IMR-90 (cell line): ENCODE measurements around the gene SPDYE16.
"Not testable (repeated sequence)": the region's sequence is repeated elsewhere in the genome, so short reads cannot be mapped to it uniquely, and the experiment has no call there.

Experiments
- CEBPB ChIP-seq: IDR thresholded peaks from 2 replicates; pipeline ENCODE4 v1.6.1; 2012; ENCODE audit warnings: low read depth, low read length, improper control_type of control experiment
- CTCF ChIP-seq: conservative IDR thresholded peaks from 2 replicates; pipeline ENCODE4 v1.5.1; 2012; ENCODE audit warnings: mild to moderate bottlenecking, low read depth, low read length, improper control_type of control experiment
- ELK1 ChIP-seq: fragments of 150-350 bp; IDR thresholded peaks from 2 replicates; pipeline ENCODE4 v1.6.1; 2016; ENCODE audit warnings: low read depth, mild to moderate bottlenecking, low read length, moderate library complexity, borderline replicate concordance
- MXI1 ChIP-seq: IDR thresholded peaks from 2 replicates; pipeline ENCODE4 v1.6.1; 2012; ENCODE audit warnings: low read depth, mild to moderate bottlenecking, low read length, moderate library complexity, borderline replicate concordance
- RAD21 ChIP-seq: IDR thresholded peaks from 2 replicates; pipeline ENCODE4 v1.6.1; 2012; ENCODE audit warnings: low read length, improper control_type of control experiment
- RFX5 ChIP-seq: IDR thresholded peaks from 2 replicates; pipeline ENCODE4 v1.8.0; 2012; ENCODE audit warnings: low read depth, mild to moderate bottlenecking, low read length, moderate library complexity
- USF2 ChIP-seq: fragments of 150-350 bp; IDR thresholded peaks from 2 replicates; pipeline ENCODE4 v1.6.1; 2017; ENCODE audit warnings: mild to moderate bottlenecking, antibody characterized with exemption, low read length, low read depth

- TF ChIP-seq ELK1, CTCF, CEBPB, RAD21, USF2, RFX5, MXI1: not testable (repeated sequence)
Observed at GRCh38 chr7:76526183-76526582, 16.9 kb downstream of the SPDYE16 start.
